ENCODE measurements around the gene KIF26B. TPM values are rescaled to one million over a fixed set of nuclear protein-coding genes. Genes with fewer than 3 reads are reported as not detected.

Gene KIF26B
- total RNA-seq, 1 experiment from 2014 or later: 0.04 TPM

- Histone ChIP-seq H3K4me2 (ENCODE audit: low read length) (no peak overlapping the region), H3K4me3 (ENCODE audit: low read length) (no peak overlapping the region), H3K27me3 (ENCODE audit: low read length) (0 out of 2 replicates have a peak, but pooled peaks cover 14% of the 10 kb centered on the region), H2AFZ (ENCODE audit: low read length) (no peak overlapping the region), H3K9ac (ENCODE audit: low read length) (no peak overlapping the region), H3K9me3 (ENCODE audit: low read length) (no peaks in the 10 kb centered on the region), H3F3A (ENCODE audit: low read length, unreplicated experiment) (no peaks in the 10 kb centered on the region), H3K4me1 (ENCODE audit: insufficient read depth, low read length) (no peaks in the 10 kb centered on the region), H3K9me2 (replicated peaks; ENCODE audit: low read length) (no peaks in the 10 kb centered on the region), H3K27ac (ENCODE audit: low read length) (no peak overlapping the region), H3K79me2 (ENCODE audit: low read length) (no peaks in the 10 kb centered on the region), H3K36me3 (ENCODE audit: low read depth, low read length) (no peaks in the 10 kb centered on the region), H4K20me1 (ENCODE audit: low read length) (no peaks in the 10 kb centered on the region)
- POLR2A ChIA-PET (ENCODE audit: unreplicated experiment): no interaction called here
- intact Hi-C loops (cut with micrococcal nuclease): no loop called here
- no peak for TF ChIP-seq EZH2phosphoT487 (IDR thresholded peaks at IDR 0.05; ENCODE audit: borderline replicate concordance, low read length)
- no peak for TF ChIP-seq EZH2 (IDR thresholded peaks at IDR 0.05; ENCODE audit: low read length, unreplicated experiment)
- no peak for TF ChIP-seq CTCF (conservative IDR thresholded peaks at IDR 0.05; ENCODE audit: low read depth, low read length)
- no TSS peak for BruUV-seq (replicated peaks)
- CTCF ChIA-PET: no interaction called here
- ATAC-seq: no peak
- DNase-seq: no peak
These were observed 30.5 kb upstream of the KIF26B start for GRCh38 chr1:245124241-245124640.

GRCh38 chr1:245124644-245125043 lies 30.1 kb upstream of the KIF26B start:
- TF ChIP-seq CTCF (conservative IDR thresholded peaks at IDR 0.05; ENCODE audit: low read depth, low read length): no peak
- no peak for TF ChIP-seq EZH2phosphoT487 (IDR thresholded peaks at IDR 0.05; ENCODE audit: borderline replicate concordance, low read length)
- TF ChIP-seq EZH2 (IDR thresholded peaks at IDR 0.05; ENCODE audit: low read length, unreplicated experiment): no peak
- Histone ChIP-seq H3K9me2 (replicated peaks; ENCODE audit: low read length) (no peaks in the 10 kb centered on the region), H3K27me3 (ENCODE audit: low read length) (peaks cover 18% of the 10 kb centered on the region; the same call in 1 of the 2 replicates), H3K9ac (ENCODE audit: low read length) (no peak overlapping the region), H3K4me3 (ENCODE audit: low read length) (no peak overlapping the region), H3K9me3 (ENCODE audit: low read length) (no peaks in the 10 kb centered on the region), H3F3A (ENCODE audit: low read length, unreplicated experiment) (no peaks in the 10 kb centered on the region), H4K20me1 (ENCODE audit: low read length) (no peaks in the 10 kb centered on the region), H2AFZ (ENCODE audit: low read length) (no peak overlapping the region), H3K79me2 (ENCODE audit: low read length) (no peaks in the 10 kb centered on the region), H3K4me1 (ENCODE audit: insufficient read depth, low read length) (no peaks in the 10 kb centered on the region), H3K4me2 (ENCODE audit: low read length) (no peak overlapping the region), H3K27ac (ENCODE audit: low read length) (no peak overlapping the region), H3K36me3 (ENCODE audit: low read depth, low read length) (no peaks in the 10 kb centered on the region)
- POLR2A ChIA-PET (ENCODE audit: unreplicated experiment): no interaction called here
- CTCF ChIA-PET: no interaction called here
- no peak for DNase-seq
- BruUV-seq (replicated peaks): no TSS peak
- intact Hi-C loops (cut with micrococcal nuclease): no loop called here
- no peak for ATAC-seq

GRCh38 chr1:245126530-245126929 lies 28.3 kb upstream of the KIF26B start:
- no peaks in the 10 kb centered on the region for H3K79me2 ChIP-seq (ENCODE audit: low read length)
- TF ChIP-seq CTCF (conservative IDR thresholded peaks at IDR 0.05; ENCODE audit: low read depth, low read length) (no peak), EZH2phosphoT487 (IDR thresholded peaks at IDR 0.05; ENCODE audit: borderline replicate concordance, low read length) (no peak), EZH2 (IDR thresholded peaks at IDR 0.05; ENCODE audit: low read length, unreplicated experiment) (no peak)
- H2AFZ ChIP-seq (ENCODE audit: low read length): no peak overlapping the region
- H3K4me1 ChIP-seq (ENCODE audit: insufficient read depth, low read length): no peaks in the 10 kb centered on the region
- CTCF ChIA-PET: no interaction called here
- H3K27me3 ChIP-seq (ENCODE audit: low read length): peaks cover 32% of the 10 kb centered on the region
- no peak overlapping the region for H3K9ac ChIP-seq (ENCODE audit: low read length)
- POLR2A ChIA-PET (ENCODE audit: unreplicated experiment): no interaction called here
- intact Hi-C loops (cut with micrococcal nuclease): no loop called here
- no peak overlapping the region for H3K4me3 ChIP-seq (ENCODE audit: low read length)
- H3K36me3 ChIP-seq (ENCODE audit: low read depth, low read length): no peaks in the 10 kb centered on the region
- no TSS peak for BruUV-seq (replicated peaks)
- ATAC-seq (no peak), DNase-seq (no peak)
- H3K9me3 ChIP-seq (ENCODE audit: low read length): no peaks in the 10 kb centered on the region
- no peaks in the 10 kb centered on the region for H3F3A ChIP-seq (ENCODE audit: low read length, unreplicated experiment)
- H3K9me2 ChIP-seq (replicated peaks; ENCODE audit: low read length): no peaks in the 10 kb centered on the region
- H3K4me2 ChIP-seq (ENCODE audit: low read length): no peak overlapping the region
- no peaks in the 10 kb centered on the region for H4K20me1 ChIP-seq (ENCODE audit: low read length)
- H3K27ac ChIP-seq (ENCODE audit: low read length): no peak overlapping the region
